GM18499 (cell line): ENCODE data around the gene PYDC1.
"Not testable (repeated sequence)": the region's sequence is repeated elsewhere in the genome, so short reads cannot be mapped to it uniquely, and the experiment has no call there.

Source experiments
- ATAC-seq: cut with Tn5 transposase; IDR thresholded peaks from one replicate; pipeline ENCODE4 v1.9.1; 2021; ENCODE audit warnings: moderate number of reproducible peaks; ENCODE audit not compliant: insufficient read depth, unreplicated experiment

PYDC1 gene

DNA sequence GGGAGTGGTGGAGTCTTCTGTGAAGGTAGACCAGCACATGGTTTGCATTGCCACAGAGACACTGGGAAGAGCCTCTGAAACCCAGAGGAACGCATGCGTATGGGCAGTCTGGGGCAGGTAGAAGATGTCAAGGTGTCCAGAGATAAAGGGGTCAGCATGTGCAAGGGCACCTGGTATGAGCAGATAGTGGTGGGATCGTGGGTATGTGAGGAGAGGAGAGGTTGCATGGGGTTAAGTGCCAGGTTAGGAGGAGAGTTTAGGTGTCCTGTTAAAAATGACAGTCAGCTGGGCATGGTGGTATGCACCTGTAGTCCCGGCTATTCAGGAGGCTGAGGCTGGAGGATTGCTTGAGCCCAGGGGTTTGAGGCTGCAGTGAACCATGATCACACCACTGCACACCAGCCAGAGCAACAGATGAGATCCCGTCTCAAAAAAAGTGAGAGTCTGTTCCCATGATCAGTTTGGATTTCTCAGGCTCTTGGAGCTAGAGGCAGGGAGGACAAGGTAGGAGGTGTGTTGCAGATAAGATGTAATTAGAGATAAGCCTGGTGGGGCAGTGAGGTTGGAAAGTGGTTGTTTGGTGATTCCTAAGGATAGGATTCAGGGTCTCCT lies 17.4 kb downstream of the PYDC1 start:
- no peak for ATAC-seq

DNA sequence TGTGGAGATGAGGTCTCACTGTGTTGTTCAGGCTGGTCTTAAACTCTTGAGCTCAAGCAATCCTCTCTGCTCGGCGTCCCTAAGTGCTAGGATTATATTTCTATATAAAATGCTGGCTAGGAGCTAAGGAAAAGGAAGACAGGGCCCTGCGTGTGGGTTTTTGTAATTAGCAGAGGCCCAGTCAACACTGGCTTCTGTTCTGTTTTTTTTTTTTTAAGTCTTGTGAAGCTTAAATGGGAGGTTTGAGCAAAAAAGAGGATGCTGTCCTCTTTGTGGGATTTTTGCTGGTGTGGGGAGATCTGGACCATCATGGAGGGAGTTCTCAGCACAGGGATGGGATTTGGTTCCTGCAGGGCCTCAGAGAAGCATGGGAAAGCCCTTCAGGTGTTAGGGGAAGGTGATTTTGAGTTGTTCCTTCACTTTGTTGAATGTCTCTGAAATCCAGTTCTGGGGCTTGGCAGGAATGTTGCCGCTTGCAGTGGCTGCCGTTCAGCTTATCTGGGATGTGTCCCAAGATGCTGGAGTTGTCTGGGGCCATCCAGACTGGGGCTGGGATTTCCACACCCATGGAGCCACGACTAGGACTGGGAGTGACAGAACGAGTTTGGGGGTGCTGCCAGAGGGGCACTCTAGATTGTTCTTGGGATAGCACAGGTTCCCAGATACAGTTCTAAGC lies 18.6 kb downstream of the PYDC1 start:
- no peak for ATAC-seq

DNA sequence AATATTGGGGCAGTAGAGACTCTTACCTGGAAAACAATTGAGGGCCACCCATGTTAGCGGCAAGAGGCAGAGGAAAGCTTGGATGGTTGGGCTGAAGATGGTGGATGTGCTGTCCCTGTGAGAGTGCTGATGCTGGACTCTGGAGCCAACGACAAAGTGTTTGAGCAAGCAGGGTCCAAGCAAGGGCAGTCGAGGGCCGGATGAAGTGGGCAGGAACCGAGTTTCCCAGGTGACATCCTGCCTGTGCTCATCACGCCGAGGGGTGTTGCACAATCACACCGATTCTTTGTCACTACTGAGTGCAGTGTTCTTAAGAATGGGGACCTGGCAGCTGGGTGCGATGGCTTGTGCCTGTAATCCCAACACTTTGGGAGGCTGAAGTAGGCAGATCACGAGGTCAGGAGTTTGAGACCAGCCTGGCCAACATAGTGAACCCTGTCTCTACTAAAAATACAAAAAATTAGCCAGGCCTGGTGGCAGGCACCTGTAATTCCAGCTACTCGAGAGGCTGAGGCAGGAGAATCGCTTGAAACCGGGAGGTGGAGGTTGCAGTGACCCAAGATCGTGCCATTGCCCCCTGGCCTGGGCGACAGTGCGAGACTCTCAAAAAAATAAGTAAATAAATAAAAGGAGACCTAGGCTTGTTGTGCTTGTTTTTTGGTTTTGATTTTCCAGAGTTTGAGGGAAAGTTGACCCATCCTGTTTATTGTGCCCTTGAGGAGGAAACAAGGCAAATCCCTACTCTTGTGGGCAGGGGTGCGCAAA lies 20.4 kb downstream of the PYDC1 start:
- ATAC-seq: no peak

DNA sequence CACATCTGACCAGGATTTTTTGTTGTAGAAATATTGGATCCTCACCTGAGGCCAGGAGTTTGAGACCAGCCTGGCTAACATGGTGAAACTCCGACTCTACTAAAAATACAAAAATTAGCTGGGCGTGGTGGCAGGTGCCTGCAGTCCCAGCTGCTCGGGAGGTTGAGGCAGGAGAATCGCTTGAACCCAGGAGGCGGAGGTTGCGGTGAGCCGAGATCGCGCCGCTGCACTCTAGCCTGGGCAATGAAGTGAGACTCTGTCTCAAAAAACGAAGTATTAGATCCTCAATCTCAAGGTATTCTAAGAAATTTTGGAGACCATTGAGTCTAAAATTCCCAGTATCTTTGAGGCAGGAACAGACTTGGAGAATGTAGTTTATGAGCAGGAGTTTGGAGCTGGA lies 21.1 kb downstream of the PYDC1 start:
- ATAC-seq: not testable (repeated sequence)

DNA sequence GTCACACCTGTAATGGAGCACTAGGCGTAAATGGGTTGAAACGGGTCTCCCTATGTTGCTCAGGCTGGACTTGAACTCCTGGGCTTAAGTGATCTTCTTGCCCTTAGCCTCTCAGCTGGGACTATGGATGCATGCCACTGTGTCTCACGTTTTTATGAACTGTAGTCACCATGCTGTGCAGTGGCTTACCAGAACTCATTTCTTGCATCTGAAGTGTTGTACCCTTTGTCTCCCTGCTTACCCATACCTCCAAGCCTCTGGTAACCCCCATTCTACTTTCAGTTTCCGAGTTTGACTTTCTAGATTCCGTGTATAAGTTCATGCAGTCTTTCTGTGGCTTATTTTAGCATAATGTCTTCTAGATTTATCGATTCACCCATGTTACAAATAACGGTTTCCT lies 22.0 kb downstream of the PYDC1 start:
- no peak for ATAC-seq

DNA sequence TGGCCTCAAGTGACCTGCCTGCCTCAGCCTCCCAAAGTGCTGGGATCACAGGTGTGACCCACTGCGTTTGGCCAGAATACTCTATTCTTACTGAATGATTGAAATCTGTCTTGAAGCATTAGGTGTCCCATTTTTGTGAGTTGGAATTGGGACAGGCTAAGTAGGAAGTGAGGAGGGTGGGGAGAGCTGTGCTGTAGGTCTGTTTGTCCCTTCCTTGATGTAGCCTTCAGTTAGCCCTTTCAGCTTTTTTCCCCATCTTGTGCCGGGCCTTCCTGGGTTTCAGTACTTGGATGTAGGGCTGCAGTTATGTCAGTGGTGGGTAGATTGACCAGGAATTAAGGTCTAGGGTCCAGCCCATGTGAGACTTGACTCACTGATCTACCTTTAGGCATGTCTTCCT lies 23.1 kb downstream of the PYDC1 start:
- no peak for ATAC-seq

DNA sequence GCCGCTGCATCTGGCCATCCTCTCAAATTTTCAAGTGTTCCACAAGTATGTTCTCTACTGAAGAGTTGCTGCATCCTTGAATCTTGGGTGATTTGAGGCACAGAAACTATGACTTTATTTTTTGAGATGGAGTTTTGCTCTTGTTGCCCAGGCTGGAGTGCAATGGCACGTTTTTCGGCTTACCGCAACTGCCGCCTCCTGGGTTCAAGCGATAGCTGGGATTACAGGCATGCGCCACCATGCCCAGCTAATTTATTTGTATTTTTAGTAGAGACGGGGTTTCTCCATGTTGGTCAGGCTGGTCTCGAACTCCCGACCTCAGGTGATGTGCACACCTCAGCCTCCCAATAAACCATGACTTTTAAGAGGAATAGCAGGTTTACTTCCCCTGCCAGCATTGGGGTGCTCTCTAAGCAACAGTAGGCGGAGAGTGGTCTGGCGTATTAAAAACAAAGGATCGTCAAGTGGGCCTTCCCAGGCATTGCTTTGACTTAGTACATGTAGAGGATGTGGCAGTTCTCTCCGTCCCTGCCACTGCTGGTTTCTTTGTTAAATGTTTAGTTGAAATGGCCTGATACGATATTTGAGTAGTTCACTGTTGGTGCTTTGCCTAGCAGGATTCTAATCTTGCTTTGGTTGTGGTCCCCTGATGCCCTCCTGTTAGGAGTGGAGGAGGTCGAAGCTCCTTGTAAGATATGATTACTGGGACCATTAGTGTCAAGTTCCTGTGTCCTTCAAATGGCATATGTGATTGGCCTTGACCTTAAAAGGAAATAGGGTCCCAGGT lies 23.9 kb downstream of the PYDC1 start:
- no peak for ATAC-seq

DNA sequence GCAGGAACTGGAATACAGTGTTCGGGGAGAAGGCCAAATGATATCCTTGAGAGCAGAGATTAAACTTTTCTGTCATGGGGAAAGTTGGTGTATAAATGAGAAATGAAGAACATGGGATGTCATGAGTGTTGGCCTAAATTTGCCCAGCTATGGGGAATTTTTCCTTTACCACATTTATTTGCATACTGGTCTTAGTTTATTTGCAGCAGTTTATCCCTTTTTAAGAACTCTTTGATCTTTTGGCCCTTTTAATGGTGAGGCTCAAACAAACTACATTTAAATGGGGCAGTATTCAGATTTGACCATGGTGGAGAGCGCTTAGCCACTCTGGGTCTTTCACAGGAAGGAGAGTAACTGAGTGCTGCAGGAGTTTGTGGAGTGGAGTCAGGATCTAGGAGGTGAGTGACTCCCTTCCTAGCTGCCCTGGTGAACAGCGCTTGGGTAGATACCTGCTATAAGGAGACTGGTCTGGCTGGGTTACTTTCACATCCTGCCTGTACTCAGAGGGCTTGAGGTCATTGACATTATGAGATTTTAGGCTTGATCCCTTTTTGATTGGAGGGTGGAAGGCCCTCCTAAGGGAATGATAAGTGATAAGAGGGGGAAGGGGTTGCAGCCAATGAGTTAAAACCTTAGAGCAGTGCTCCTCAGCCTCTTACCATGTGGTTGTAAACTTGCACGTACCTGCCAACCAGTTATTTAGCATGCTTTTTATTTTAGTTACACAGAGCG lies 25.1 kb downstream of the PYDC1 start:
- ATAC-seq: no peak

DNA sequence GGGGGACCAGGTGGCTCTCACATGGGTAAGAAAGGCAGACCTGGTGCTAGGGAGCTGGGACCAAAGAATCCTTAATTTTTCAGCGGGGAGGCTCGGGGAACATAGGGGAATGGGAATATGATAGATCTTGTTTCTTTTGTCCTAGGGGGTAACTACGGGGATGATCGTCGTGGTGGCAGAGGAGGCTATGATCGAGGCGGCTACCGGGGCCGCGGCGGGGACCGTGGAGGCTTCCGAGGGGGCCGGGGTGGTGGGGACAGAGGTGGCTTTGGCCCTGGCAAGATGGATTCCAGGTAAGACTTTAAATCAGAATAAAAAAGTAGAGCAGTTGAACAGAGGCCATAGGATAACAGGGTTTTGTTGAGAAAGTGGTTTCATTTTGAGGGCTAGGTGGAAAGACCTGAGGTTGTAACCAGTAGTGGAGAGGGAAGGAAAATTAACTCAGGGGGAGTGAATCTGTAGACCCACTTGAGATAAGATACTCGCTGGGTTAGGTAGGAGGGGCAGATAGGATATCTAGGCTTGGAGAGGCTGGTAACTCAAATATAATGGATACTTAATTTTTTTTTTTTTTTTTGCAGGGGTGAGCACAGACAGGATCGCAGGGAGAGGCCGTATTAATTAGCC lies 26.0 kb downstream of the PYDC1 start:
- ATAC-seq: no peak

DNA sequence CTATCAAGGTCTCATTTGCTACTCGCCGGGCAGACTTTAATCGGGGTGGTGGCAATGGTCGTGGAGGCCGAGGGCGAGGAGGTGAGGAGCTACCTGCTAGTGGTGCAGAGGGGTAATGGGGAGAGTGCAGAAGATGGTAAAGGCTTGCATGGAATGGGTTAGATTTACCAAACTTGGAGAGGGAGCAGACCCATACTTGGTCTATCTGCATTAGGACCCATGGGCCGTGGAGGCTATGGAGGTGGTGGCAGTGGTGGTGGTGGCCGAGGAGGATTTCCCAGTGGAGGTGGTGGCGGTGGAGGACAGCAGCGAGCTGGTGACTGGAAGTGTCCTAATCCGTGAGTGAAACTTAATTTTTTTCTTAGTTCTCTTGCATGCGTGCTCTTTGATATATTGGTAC lies 26.9 kb downstream of the PYDC1 start:
- no peak for ATAC-seq

DNA sequence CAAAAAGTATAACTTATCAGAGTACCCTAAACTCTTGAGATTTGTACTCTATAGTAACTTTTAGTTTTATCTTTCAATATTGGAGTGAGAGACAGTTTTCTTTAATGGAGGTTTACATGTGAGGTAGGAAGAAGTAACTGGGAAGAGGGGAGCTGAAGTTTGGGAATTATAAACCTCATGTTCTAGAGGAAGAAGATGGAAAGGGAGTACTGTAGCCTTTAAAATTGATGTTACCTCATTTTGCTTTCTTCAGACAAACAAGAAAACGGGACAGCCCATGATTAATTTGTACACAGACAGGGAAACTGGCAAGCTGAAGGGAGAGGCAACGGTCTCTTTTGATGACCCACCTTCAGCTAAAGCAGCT lies 27.5 kb downstream of the PYDC1 start:
- ATAC-seq: no peak

DNA sequence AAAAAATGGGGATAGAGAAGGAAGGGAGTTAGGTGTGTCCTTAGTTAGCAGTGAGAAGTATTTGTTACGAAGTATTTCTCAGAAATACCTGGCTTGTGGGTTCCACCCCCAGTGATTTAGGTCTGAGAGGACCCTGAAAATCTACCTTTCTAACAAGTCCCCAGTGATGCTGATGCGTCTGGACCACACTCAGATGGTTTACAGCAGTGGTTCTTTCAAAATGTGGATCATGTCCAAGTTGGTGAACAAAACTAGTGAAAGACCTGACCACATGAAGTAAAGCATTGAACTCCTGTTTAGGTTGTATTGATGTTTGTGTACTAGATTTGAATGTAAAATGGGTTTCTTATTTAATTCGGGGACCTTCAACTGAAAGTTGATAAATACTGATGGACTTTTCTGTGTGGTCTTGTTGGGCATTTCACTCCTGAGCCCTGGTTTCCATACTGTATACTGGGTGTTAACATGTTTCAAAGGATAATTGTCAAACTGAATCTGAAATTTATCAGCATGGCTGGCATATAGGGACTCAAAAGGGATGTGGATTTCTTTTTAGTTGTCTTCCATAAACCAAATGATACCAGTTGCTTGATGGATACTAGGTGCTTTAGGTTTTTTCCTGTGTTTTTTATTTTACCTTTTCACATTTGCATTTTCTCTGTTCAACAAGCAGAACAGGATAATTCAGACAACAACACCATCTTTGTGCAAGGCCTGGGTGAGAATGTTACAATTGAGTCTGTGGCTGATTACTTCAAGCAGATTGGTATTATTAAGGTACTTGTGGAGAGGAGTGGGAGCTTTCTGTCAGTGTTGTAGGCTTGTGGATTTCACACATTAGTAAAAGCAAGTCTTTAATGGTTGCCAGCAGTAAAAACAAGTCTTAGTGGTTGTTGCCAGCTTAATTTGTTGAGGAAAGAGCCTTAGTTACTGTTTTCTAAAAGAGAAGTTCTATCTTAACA lies 28.2 kb downstream of the PYDC1 start:
- ATAC-seq: no peak

DNA sequence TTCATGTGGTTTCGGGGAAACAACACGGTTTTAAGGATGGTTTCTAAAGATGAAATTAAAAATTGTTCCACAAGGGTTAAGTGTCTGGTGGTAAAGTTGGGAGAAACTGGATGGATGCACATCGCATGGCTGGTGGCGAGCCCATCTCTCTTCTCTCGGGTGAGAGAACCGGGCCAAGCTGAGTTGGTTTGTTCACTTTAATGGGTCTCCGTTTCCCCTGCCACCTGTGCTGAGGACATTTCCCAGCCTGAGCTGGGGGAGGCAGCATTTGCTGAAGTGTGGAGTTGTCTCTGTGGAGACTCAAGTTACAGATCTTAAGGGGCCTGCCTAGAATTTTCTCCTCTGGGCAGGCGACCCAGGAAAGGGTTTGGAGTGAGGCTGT lies 29.1 kb downstream of the PYDC1 start:
- ATAC-seq: no peak

DNA sequence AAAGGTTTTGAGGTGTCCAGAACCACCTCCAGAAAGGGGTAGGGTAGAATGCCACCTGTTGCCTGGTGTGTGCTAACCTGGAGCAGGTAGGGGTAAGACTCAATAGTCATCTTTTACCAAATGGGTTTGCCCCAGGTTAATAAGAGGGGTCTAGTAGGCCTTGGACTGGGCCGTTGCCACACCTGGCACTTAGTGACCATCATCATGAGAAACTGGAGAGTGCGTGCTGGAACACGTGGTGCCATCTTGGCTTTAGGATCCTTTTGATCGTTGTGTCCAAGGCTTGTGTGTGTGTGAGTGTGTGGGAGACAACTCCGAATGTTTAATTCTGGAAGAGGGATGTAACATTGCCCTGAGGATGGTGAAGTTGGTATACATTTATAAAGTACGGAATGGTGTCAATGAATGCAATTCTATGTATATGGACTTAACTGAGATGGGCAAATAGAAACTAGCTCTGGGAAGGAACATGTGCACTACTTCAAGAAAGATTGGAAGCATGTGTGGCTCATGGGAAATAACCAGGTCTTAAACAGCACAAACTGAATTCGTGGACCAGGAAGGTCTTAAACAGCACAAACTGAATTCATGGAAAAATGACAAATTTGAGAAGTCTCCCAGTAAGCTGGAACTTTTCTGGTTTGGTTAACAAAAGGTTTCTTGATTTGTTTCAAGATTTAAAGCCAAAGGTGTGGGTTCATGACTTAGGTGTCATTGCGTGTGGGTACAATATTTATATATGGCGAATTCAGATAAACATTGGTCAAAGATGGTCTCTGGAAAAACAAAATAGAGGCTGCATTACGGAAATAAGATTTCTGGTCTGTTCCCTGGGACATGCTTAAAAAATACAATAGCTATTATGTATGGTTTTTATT lies 29.8 kb downstream of the PYDC1 start:
- ATAC-seq: no peak

DNA sequence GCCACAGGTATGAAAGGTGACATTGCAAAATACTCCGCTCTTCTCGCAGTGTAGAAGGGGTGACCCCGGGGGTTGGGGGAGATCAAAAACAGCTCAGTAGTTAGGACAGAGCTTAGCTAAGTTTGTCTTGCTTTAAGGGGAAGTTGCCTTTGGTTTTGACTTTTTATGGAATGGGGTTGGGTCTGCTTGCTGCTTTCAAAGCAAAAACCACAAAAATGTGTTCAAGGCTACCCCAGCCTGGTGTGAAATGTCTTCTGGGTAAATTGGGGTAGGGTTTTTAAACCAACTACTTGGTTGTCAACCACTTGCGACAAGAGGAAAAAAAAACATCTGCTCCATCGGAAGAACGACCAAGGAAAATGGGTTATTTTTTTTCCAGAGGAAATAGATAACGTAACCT lies 30.8 kb downstream of the PYDC1 start:
- no peak for ATAC-seq

DNA sequence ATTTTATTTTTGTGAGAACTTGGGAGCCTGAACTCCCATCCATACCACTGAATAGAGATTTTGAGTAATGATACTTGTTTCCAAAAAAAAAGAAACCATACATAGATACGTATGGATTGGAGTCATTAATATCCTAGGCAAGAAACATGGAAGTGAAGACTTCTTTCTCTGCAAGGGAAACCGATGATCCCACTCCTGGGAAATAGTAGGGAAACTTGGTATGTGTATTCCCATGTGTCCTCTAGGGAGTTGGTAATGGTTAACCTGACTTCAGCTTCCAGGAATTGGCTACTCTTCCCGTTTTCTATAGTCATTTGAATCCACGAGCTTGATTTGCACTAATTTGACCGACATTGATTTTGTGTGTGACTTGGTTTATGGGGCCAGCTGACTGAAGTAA lies 31.6 kb downstream of the PYDC1 start:
- ATAC-seq: no peak

DNA sequence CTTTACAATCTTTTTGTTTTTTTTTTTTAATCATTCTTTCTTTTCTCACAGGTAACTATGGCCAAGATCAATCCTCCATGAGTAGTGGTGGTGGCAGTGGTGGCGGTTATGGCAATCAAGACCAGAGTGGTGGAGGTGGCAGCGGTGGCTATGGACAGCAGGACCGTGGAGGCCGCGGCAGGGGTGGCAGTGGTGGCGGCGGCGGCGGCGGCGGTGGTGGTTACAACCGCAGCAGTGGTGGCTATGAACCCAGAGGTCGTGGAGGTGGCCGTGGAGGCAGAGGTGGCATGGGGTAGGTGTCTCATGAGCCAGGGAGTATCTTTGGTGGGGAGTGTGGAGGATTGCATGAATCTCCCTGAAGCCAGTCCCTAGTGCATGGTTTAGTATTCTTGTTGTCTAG lies 32.0 kb downstream of the PYDC1 start:
- no peak for ATAC-seq
